ENCODE measurements around the gene LRFN2. TPM values are rescaled to one million over a fixed set of nuclear protein-coding genes. Genes with fewer than 3 reads are reported as not detected.

The LRFN2 gene
- total RNA-seq, 1 donor from 2014 or later: 0.32 TPM

- ATAC-seq: no peak
Observed at GRCh38 chr6:40511884-40512283, 75.3 kb downstream of the LRFN2 start.

GRCh38 chr6:40510442-40510841 lies 76.7 kb downstream of the LRFN2 start:
- no peak for ATAC-seq

- ATAC-seq: no peak
Observed at GRCh38 chr6:40509716-40510260, 77.4 kb downstream of the LRFN2 start.

GRCh38 chr6:40509086-40509485 lies 78.1 kb downstream of the LRFN2 start:
- no peak for ATAC-seq

- peak; percentile 41 for ATAC-seq
Observed at GRCh38 chr6:40506954-40507353, 80.2 kb downstream of the LRFN2 start.

GRCh38 chr6:40505191-40505810 lies 81.9 kb downstream of the LRFN2 start:
- ATAC-seq: no peak

GRCh38 chr6:40504274-40504673 lies 82.9 kb downstream of the LRFN2 start:
- peak; percentile 77 for ATAC-seq

GRCh38 chr6:40500227-40500626 lies 86.9 kb downstream of the LRFN2 start:
- no peak for ATAC-seq

GRCh38 chr6:40499215-40499614 lies 87.9 kb downstream of the LRFN2 start:
- no peak for ATAC-seq

- no peak for ATAC-seq
Observed at GRCh38 chr6:40498148-40498547, 89.0 kb downstream of the LRFN2 start.

- ATAC-seq: peak; percentile 85
Observed at GRCh38 chr6:40492187-40492586, 95.0 kb downstream of the LRFN2 start.

- ATAC-seq: no peak
Observed at GRCh38 chr6:40490508-40490907, 96.7 kb downstream of the LRFN2 start.

- no peak for ATAC-seq
Observed at GRCh38 chr6:40489798-40490197, 97.4 kb downstream of the LRFN2 start.

- no peak for ATAC-seq
Observed at GRCh38 chr6:40486576-40486975, 100.6 kb downstream of the LRFN2 start.

GRCh38 chr6:40485795-40486194 lies 101.4 kb downstream of the LRFN2 start:
- no peak for ATAC-seq

GRCh38 chr6:40485300-40485699 lies 101.9 kb downstream of the LRFN2 start:
- ATAC-seq: no peak

- no peak for ATAC-seq
Observed at GRCh38 chr6:40484066-40484465, 103.1 kb downstream of the LRFN2 start.

- no peak for ATAC-seq
Observed at GRCh38 chr6:40482532-40482931, 104.6 kb downstream of the LRFN2 start.

GRCh38 chr6:40480678-40481077 lies 106.5 kb downstream of the LRFN2 start:
- no peak for ATAC-seq

GRCh38 chr6:40479706-40480105 lies 107.5 kb downstream of the LRFN2 start:
- ATAC-seq: no peak

GRCh38 chr6:40477246-40478126 lies 109.7 kb downstream of the LRFN2 start:
- ATAC-seq: no peak

GRCh38 chr6:40476673-40477072 lies 110.5 kb downstream of the LRFN2 start:
- no peak for ATAC-seq

- ATAC-seq: no peak
Observed at GRCh38 chr6:40474937-40475336, 112.2 kb downstream of the LRFN2 start.

- ATAC-seq: no peak
Observed at GRCh38 chr6:40473026-40473425, 114.1 kb downstream of the LRFN2 start.
